Activated CD4-positive, alpha-beta T cell treated with anti-CD3 and anti-CD28 coated beads, Interleukin-2, amount 50 U/mL, for 48 hours (primary cell): Measurements from ENCODE around the gene FLYWCH2.
A peak's percentile ranks its signal among the peaks of the same experiment; 100 is the strongest.
"Not testable (repeated sequence)": the region's sequence is repeated elsewhere in the genome, so short reads cannot be mapped to it uniquely, and the experiment has no call there.

Source experiments
- DNase-seq, 2 experiments: peaks; one replicate each; pipeline ENCODE4 v3.0.0-alpha.2; 2020

Gene FLYWCH2

GRCh38 chr16:2915196-2915929 is 32.3 kb downstream of the FLYWCH2 start:
- DNase-seq, result no peak

- peak; percentile 59 to 73 for DNase-seq
Observed at GRCh38 chr16:2919511-2920255, 36.7 kb downstream of the FLYWCH2 start.

- no peak for DNase-seq
Observed at GRCh38 chr16:2923481-2923880, 40.5 kb downstream of the FLYWCH2 start.

GRCh38 chr16:2924901-2925755 is 42.1 kb downstream of the FLYWCH2 start:
- DNase-seq, result no peak

GRCh38 chr16:2925951-2926649 is 43.1 kb downstream of the FLYWCH2 start:
- DNase-seq, result no peak

GRCh38 chr16:2926650-2926999 is 43.6 kb downstream of the FLYWCH2 start:
- DNase-seq, result no peak

GRCh38 chr16:2927010-2927646 is 44.1 kb downstream of the FLYWCH2 start:
- DNase-seq, result peak; percentile 89 to 92

GRCh38 chr16:2928151-2928550 is 45.1 kb downstream of the FLYWCH2 start:
- not testable (repeated sequence) for DNase-seq

GRCh38 chr16:2928796-2929195 is 45.8 kb downstream of the FLYWCH2 start:
- DNase-seq, result no peak

- no peak for DNase-seq
Observed at GRCh38 chr16:2929693-2930092, 46.7 kb downstream of the FLYWCH2 start.

- no peak for DNase-seq
Observed at GRCh38 chr16:2930236-2930635, 47.2 kb downstream of the FLYWCH2 start.

GRCh38 chr16:2931231-2931914 is 48.4 kb downstream of the FLYWCH2 start:
- DNase-seq, result not testable (repeated sequence)

- no peak for DNase-seq
Observed at GRCh38 chr16:2933136-2933535, 50.1 kb downstream of the FLYWCH2 start.

- no peak for DNase-seq
Observed at GRCh38 chr16:2933701-2934100, 50.7 kb downstream of the FLYWCH2 start.

- DNase-seq, result no peak
Observed at GRCh38 chr16:2934450-2934849, 51.4 kb downstream of the FLYWCH2 start.

- DNase-seq, result no peak
Observed at GRCh38 chr16:2936436-2937011, 53.5 kb downstream of the FLYWCH2 start.

- no peak for DNase-seq
Observed at GRCh38 chr16:2937170-2937569, 54.2 kb downstream of the FLYWCH2 start.

- DNase-seq, result no peak
Observed at GRCh38 chr16:2938206-2938605, 55.2 kb downstream of the FLYWCH2 start.

- DNase-seq, result no peak
Observed at GRCh38 chr16:2939968-2940367, 57.0 kb downstream of the FLYWCH2 start.

- no peak for DNase-seq
Observed at GRCh38 chr16:2942045-2942444, 59.0 kb downstream of the FLYWCH2 start.

- DNase-seq, result not testable (repeated sequence)
Observed at GRCh38 chr16:2943716-2944115, 60.7 kb downstream of the FLYWCH2 start.
